Activated T-helper 1 cell treated with anti-CD3 and anti-CD28 coated beads, Interleukin-12 subunit alpha, Interleukin-12 subunit beta, Interleukin-2, Interleukin-4 antibody, amounts not matched to agents 30 ng/mL and 10 ng/mL and 1 ng/mL, durations not matched to agents 14 hours and 24 hours and 36 hours (primary cell): Measurements from ENCODE around the gene SEC14L6. TPM values are rescaled to one million over a fixed set of nuclear protein-coding genes. Genes with fewer than 3 reads are reported as not detected.

Source experiments
- DNase-seq: peaks from one replicate; pipeline ENCODE4 v3.0.0; 2021; ENCODE audit warnings: low spot score
- H3K27ac Mint-ChIP-seq: one replicate; pipeline ENCODE4 v1.8.0; 2021; ENCODE audit warnings: mild to moderate bottlenecking, mixed read lengths
- H3K27me3 Mint-ChIP-seq: one replicate; pipeline ENCODE4 v1.8.0; 2022; ENCODE audit warnings: mild to moderate bottlenecking, moderate library complexity, mixed read lengths; ENCODE audit not compliant: insufficient read depth
- H3K36me3 Mint-ChIP-seq: one replicate; pipeline ENCODE4 v1.8.0; 2021; ENCODE audit warnings: low read depth, mixed read lengths
- H3K4me1 Mint-ChIP-seq: one replicate; pipeline ENCODE4 v1.8.0; 2021; ENCODE audit warnings: low read depth, mixed read lengths
- H3K4me3 Mint-ChIP-seq: one replicate; pipeline ENCODE4 v1.8.0; 2021; ENCODE audit warnings: mild to moderate bottlenecking, moderate library complexity, mixed read lengths
- H3K9me3 Mint-ChIP-seq: one replicate; pipeline ENCODE4 v1.8.0; 2021; ENCODE audit warnings: mixed read lengths
- intact Hi-C: fragments of 100-400 bp; cut with micrococcal nuclease; formaldehyde crosslinking; loops from one replicate; pipeline ENCODE4 v1.15.1; 2024
- total RNA-seq: library from RNA; stranded (reverse); gene quantifications from 2 replicates; pipeline ENCODE4 v1.2.3, GENCODE V29; 2022

SEC14L6 gene
- total RNA-seq, 1 donor from 2014 or later = not detected

DNA sequence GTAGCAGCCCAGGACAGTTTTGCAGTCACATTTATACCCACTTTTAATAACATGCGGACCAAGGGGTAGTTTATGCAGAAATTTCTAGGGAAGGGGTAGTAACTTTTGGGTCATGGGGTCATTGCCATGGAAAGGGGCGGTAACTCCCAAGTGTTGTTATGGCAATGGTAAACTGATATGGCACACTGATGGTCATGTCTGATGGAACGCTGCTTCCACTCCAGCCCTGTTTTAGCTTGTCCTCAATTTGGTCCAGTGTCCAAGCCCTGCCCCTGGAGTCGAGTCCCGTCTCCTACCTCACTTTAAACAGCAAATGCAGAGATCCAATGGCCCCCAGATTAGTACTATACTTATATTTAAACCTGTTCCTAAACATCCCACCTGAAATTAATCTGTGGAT, 29.8 kb downstream of the SEC14L6 start:
- intact Hi-C loops = no loop called here
- DNase-seq = no peak
- no peak overlapping the region for H3K4me3 Mint-ChIP-seq
- H3K4me1 Mint-ChIP-seq = no peaks in the 10 kb centered on the region
- no peaks in the 10 kb centered on the region for H3K36me3 Mint-ChIP-seq
- peaks cover 4% of the 10 kb centered on the region for H3K27me3 Mint-ChIP-seq
- no peak overlapping the region for H3K27ac Mint-ChIP-seq
- H3K9me3 Mint-ChIP-seq = no peaks in the 10 kb centered on the region

DNA sequence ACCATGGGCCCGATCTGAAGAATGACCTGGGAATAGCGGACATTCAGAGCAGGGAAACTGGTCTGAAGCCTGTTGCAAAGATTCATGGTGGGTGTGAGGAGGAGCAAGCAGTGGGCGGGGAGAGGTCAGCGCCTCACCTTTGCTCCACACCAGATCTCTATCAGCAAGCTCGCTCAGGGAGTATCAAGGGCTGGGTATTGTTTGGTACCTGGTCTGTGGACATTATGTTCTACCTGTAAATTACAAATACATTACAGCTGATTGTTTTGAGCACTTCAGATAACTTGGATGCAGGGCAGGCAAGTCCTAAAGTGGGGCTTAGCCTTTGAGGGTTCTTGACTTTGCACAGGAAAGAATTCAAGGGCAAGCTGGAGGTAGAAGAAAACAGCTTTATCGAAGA, 30.3 kb downstream of the SEC14L6 start:
- Mint-ChIP-seq H3K27me3 (peaks cover 4% of the 10 kb centered on the region), H3K9me3 (no peaks in the 10 kb centered on the region), H3K4me3 (no peak overlapping the region), H3K27ac (no peak overlapping the region), H3K36me3 (no peaks in the 10 kb centered on the region), H3K4me1 (no peaks in the 10 kb centered on the region)
- intact Hi-C loops = no loop called here
- no peak for DNase-seq

- H3K4me3 Mint-ChIP-seq = no peak overlapping the region
- no peaks in the 10 kb centered on the region for H3K36me3 Mint-ChIP-seq
- H3K27me3 Mint-ChIP-seq = peaks cover 5% of the 10 kb centered on the region
- no peak overlapping the region for H3K27ac Mint-ChIP-seq
- no peak for DNase-seq
- intact Hi-C loops = no loop called here
- H3K4me1 Mint-ChIP-seq = no peaks in the 10 kb centered on the region
- H3K9me3 Mint-ChIP-seq = no peaks in the 10 kb centered on the region
Measured at GRCh38 chr22:30514252-30514651, 32.3 kb downstream of the SEC14L6 start.

GRCh38 chr22:30513462-30513861, 33.1 kb downstream of the SEC14L6 start:
- no peak for DNase-seq
- Mint-ChIP-seq H3K4me1 (no peaks in the 10 kb centered on the region), H3K36me3 (no peaks in the 10 kb centered on the region), H3K27ac (no peak overlapping the region), H3K4me3 (no peak overlapping the region), H3K9me3 (no peaks in the 10 kb centered on the region), H3K27me3 (peaks cover 5% of the 10 kb centered on the region)
- intact Hi-C loops = no loop called here

GRCh38 chr22:30511911-30512310, 34.6 kb downstream of the SEC14L6 start:
- Mint-ChIP-seq H3K4me1 (no peaks in the 10 kb centered on the region), H3K27ac (no peak overlapping the region), H3K36me3 (no peaks in the 10 kb centered on the region), H3K27me3 (peaks cover 3% of the 10 kb centered on the region), H3K4me3 (no peak overlapping the region), H3K9me3 (no peaks in the 10 kb centered on the region)
- intact Hi-C loops = no loop called here
- DNase-seq = no peak

GRCh38 chr22:30511109-30511508, 35.4 kb downstream of the SEC14L6 start:
- peaks cover 7% of the 10 kb centered on the region for H3K27me3 Mint-ChIP-seq
- intact Hi-C loops = no loop called here
- H3K4me1 Mint-ChIP-seq = no peaks in the 10 kb centered on the region
- H3K9me3 Mint-ChIP-seq = no peaks in the 10 kb centered on the region
- H3K27ac Mint-ChIP-seq = no peak overlapping the region
- no peak overlapping the region for H3K4me3 Mint-ChIP-seq
- DNase-seq = no peak
- H3K36me3 Mint-ChIP-seq = no peaks in the 10 kb centered on the region

GRCh38 chr22:30508216-30508615, 38.3 kb downstream of the SEC14L6 start:
- H3K27me3 Mint-ChIP-seq = peaks cover 18% of the 10 kb centered on the region
- no peaks in the 10 kb centered on the region for H3K9me3 Mint-ChIP-seq
- no peak for DNase-seq
- H3K4me3 Mint-ChIP-seq = no peak overlapping the region
- no peak overlapping the region for H3K27ac Mint-ChIP-seq
- H3K36me3 Mint-ChIP-seq = no peaks in the 10 kb centered on the region
- H3K4me1 Mint-ChIP-seq = no peaks in the 10 kb centered on the region
- intact Hi-C loops = no loop called here

GRCh38 chr22:30507670-30508069, 38.9 kb downstream of the SEC14L6 start:
- Mint-ChIP-seq H3K9me3 (no peaks in the 10 kb centered on the region), H3K4me1 (no peaks in the 10 kb centered on the region), H3K27ac (no peak overlapping the region), H3K4me3 (no peak overlapping the region), H3K36me3 (no peaks in the 10 kb centered on the region), H3K27me3 (peaks cover 18% of the 10 kb centered on the region)
- intact Hi-C loops = no loop called here
- DNase-seq = no peak

DNA sequence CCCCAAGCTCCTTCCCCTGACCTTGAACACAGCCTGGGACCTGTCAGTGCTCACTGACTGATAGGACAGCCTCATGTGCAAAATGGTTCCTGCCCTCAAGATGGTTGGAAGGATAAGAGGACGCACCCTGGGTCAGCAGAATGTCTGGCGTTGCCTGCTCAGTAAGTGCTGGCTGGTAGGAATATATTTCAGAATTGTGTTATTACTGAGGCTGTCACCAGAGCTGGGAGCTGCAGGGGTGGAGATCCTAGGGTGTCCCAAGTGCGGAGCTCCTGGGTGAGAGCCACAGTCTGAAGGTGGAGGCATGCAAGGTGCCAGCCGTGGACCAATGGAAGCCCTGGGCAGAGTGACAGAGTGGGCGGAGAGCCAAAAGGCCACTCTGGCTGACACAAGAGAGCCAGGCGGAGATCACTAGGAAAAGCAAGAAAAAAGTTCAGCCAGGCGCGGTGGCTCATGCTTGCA, 40.0 kb downstream of the SEC14L6 start:
- Mint-ChIP-seq H3K4me3 (no peak overlapping the region), H3K27me3 (peaks cover 18% of the 10 kb centered on the region), H3K9me3 (no peaks in the 10 kb centered on the region), H3K4me1 (no peaks in the 10 kb centered on the region), H3K36me3 (no peaks in the 10 kb centered on the region), H3K27ac (no peak overlapping the region)
- intact Hi-C loops = no loop called here
- no peak for DNase-seq

- H3K27me3 Mint-ChIP-seq = peaks cover 20% of the 10 kb centered on the region
- no peaks in the 10 kb centered on the region for H3K9me3 Mint-ChIP-seq
- H3K36me3 Mint-ChIP-seq = no peaks in the 10 kb centered on the region
- intact Hi-C loops = no loop called here
- no peak overlapping the region for H3K4me3 Mint-ChIP-seq
- H3K27ac Mint-ChIP-seq = no peak overlapping the region
- H3K4me1 Mint-ChIP-seq = no peaks in the 10 kb centered on the region
- no peak for DNase-seq
Measured at GRCh38 chr22:30503551-30503950, 43.0 kb downstream of the SEC14L6 start.

DNA sequence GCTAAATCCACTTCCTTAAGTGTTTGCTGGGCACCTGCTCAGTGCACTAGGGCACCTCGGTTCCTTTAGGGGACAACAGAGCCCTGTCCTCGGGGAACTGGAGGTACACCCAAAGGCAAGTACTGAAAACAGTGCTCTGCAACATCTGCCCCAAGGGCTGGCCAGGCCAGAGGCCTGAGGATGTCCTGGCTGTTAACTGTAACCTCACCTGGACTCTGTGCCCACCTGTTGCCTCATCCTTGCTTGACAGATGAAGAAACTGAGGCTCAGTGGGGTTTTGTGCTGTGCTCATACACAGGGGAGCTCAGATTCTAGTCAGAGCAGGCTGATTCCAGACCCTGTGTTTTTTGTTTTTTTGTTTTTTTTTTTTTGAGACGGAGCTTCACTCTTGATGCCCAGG, 43.6 kb downstream of the SEC14L6 start:
- no peak overlapping the region for H3K4me3 Mint-ChIP-seq
- H3K27me3 Mint-ChIP-seq = peaks cover 23% of the 10 kb centered on the region
- H3K36me3 Mint-ChIP-seq = no peaks in the 10 kb centered on the region
- H3K27ac Mint-ChIP-seq = no peak overlapping the region
- no peak for DNase-seq
- H3K4me1 Mint-ChIP-seq = no peaks in the 10 kb centered on the region
- no peaks in the 10 kb centered on the region for H3K9me3 Mint-ChIP-seq
- intact Hi-C loops = no loop called here

DNA sequence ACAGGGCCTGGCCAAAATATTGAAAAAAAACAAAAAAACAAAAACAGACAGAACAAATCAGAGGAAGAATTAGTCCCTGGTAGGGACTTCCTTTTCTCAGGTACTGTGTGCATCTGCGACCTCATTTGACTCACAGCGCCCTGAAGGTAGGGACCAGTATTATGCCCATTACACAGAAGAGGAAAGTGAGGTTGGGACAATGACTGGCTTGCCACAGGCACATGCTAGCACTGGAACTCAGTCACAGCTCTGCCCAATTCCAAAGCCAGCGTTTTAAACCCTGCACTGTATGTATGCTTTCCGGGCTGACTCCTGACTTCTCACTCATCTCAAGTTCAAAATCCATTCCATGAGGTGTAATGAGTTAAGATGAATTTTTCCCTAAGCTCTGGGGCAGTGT, 44.4 kb downstream of the SEC14L6 start:
- intact Hi-C loops = no loop called here
- Mint-ChIP-seq H3K4me3 (no peak overlapping the region), H3K27ac (no peak overlapping the region), H3K4me1 (no peaks in the 10 kb centered on the region), H3K9me3 (no peaks in the 10 kb centered on the region), H3K36me3 (no peaks in the 10 kb centered on the region), H3K27me3 (peaks cover 25% of the 10 kb centered on the region)
- no peak for DNase-seq

DNA sequence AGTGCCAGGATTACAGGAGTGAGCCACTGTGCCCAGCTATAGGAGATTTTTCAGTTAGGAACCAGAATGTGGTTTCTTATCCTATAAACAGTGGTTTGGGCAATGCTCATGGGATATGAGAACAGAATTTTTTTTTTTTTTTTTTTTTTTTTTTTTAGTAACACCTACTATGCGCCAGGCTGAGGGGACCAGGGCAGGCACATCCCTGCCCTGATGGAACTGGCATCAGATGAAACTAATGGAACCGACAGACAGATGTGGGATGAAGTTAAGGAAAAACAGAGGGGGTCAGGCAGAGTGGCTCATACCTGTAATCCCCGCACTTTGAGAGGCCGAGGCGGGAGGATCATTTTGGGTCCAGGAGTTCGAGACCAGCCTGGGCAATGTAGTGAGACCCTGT, 45.9 kb downstream of the SEC14L6 start:
- H3K27me3 Mint-ChIP-seq = peaks cover 21% of the 10 kb centered on the region
- no peak overlapping the region for H3K27ac Mint-ChIP-seq
- H3K4me1 Mint-ChIP-seq = no peaks in the 10 kb centered on the region
- H3K36me3 Mint-ChIP-seq = no peaks in the 10 kb centered on the region
- H3K4me3 Mint-ChIP-seq = no peak overlapping the region
- DNase-seq = no peak
- intact Hi-C loops = no loop called here
- no peaks in the 10 kb centered on the region for H3K9me3 Mint-ChIP-seq

- no peak overlapping the region for H3K27ac Mint-ChIP-seq
- peaks cover 16% of the 10 kb centered on the region for H3K27me3 Mint-ChIP-seq
- intact Hi-C loops = no loop called here
- no peak overlapping the region for H3K4me3 Mint-ChIP-seq
- no peaks in the 10 kb centered on the region for H3K36me3 Mint-ChIP-seq
- no peaks in the 10 kb centered on the region for H3K4me1 Mint-ChIP-seq
- H3K9me3 Mint-ChIP-seq = no peaks in the 10 kb centered on the region
- DNase-seq = no peak
Measured at GRCh38 chr22:30497466-30498150, 48.9 kb downstream of the SEC14L6 start.
